GM18520 (cell line): Measurements from ENCODE around the gene RANBP3.
A peak's percentile ranks its signal among the peaks of the same experiment; 100 is the strongest.

ENCODE experiments used
- ATAC-seq: cut with Tn5 transposase; IDR thresholded peaks from one replicate; pipeline ENCODE4 v1.9.1; 2021; ENCODE audit not compliant: unreplicated experiment

The RANBP3 gene

DNA sequence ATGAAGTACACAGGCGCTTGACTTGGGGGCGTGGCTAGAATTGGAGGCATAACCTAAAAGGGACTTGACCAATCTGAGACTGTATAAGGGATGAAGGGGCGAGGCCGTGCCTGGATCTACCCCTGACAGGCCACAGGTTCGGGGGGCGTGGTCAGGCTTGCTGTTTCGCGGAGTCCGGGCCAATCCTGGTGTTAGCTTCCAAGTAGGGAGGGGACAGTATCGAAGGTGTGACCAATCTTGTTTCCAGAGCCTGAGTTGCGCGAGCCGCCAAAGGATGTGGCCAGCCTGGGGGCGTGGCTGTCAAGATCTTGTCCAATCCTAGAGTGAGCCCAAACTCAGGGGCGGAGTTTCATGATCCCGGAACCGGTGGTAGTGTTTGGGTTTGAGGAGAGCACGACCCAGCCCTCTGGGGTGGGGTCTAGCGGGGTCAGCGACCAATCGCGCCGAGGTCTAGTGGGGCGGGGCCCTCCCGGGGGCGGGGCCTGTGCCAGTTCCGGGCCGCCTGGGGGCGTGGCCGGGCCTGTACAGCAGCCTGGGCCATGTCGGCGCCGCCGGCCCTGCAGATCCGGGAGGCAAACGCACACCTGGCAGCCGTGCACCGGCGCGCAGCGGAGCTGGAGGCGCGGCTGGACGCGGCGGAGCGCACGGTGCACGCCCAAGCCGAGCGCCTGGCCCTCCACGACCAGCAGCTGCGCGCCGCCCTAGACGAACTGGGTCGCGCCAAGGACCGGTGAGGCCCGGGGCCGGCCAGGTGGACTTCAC, 73.4 kb downstream of the RANBP3 start, which contains the start of gene VMAC:
Gene VMAC (plus strand): TSS at position 521 of the 762 bp plus-strand sequence. CDS start 19 bp downstream, at position 540.
- ATAC-seq, result peak; percentile 72

DNA sequence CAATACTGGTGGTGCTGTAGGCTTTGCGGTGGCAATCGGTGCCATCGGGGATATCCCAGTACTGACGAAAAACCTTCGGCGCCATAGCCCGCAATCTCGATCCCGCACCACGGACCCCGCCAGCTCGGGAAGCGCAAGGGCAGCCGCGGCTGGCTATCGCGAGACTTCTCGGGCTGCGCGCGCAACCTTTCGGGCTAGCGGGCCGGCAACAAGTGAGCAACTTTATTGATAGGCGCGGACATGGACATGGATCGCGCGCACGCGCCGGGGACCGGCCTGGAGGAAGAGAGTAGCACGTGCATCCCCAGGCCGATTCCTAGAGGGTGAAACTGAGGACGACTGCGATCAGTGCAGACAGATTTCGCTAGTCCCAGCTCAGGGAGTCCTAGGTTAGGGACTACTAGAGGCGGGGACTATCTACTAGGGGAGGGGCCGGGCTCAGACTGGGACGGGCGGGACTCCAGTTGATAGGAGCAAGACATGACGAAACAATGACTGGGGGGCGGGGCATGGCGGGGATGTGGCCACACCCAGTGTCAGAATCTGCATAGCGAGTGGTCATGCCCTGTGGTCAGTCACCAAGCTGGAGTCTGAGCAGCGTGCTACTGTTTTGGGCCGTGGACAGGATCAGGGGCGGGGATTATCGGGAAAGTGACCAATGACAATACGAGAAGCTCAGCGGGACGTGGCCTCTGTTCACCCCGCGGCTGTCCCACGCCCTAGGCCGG, 74.2 kb downstream of the RANBP3 start, which contains the start of gene NDUFA11:
Gene NDUFA11 (minus strand): TSS at position 167 of the 728 bp plus-strand sequence. CDS start 82 bp downstream, at position 85.
- ATAC-seq, result peak; percentile 17

DNA sequence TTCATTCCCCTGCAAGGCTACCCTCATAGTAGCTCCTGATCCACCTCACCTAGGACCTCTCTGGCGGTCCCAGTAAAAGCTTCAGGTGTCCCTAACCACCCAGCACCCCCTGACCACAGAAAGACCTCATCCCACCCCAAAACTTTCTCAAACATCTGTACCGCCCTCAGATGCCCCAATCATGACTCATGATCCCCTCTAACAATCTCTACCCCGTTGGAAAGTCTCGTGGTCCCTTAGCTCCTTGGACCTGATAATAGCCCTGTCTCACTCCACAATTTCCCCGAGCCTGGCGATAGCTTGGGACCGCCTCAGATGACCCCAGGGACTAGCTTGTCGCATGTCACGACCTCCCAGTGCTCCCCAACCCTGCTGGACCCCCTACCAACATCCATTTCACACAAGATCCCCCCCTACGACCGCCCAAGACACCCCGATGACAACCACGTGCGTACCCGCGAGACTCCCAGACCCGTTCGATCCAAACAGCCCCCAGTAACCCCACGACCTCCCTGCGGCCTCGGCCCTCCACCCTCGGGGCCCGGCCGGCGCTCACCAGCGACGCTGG, 74.8 kb downstream of the RANBP3 start:
- no peak for ATAC-seq

DNA sequence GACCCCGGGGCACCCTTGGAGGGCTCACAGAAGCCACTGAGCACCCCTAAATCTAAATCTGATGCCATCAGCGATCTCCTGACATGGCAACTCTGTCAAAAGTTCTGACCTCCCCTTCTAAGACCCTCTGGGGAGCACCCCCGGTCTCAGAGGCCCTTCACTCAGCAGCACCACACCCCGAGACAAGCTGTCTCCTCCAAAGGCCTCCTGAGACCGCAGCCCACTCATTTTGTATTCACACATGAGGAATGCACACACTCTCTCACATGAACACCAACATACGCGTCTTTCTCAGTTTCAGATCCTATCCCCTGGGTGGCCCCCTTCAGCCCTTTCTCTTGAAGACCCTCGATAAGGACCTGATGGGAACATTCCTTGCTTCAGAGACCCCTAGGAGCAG, 77.0 kb downstream of the RANBP3 start:
- no peak for ATAC-seq

DNA sequence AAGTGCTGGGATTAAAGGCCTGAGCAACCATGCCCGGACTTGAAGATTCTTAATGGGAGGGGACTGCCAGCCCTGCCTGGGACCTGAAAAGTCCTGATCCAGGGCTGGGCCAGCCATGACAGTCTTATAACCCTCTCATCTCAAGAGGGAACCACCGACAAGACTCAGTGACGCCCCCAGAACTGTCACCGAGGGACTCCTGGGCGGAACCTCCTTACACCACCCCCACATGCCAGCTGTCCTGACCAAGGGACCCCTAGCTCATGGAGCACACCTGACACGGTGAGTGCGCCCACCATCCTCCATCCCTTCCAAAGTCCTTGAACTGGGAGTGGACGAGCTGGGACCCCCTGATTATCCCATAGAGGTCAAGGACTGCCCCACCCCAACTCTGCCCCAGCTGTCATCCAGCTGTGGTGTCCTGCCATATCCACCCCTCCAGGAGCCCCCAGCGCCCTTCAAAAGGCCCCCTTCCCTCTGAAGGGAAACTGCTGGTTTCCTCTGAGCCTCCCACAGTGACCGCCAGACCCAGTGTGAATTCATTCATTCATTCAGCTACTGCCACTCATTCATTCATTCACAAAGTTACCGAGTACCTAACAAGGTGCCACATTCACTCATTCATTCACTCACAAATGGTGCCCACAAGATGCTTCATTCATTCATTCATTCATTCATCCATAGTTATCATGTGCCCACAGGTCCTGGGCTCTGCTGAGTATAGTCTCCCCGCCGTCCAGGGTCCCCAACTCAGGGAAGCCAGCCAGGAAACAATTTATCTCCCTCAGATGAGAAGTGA, 78.0 kb downstream of the RANBP3 start:
- ATAC-seq, result no peak

DNA sequence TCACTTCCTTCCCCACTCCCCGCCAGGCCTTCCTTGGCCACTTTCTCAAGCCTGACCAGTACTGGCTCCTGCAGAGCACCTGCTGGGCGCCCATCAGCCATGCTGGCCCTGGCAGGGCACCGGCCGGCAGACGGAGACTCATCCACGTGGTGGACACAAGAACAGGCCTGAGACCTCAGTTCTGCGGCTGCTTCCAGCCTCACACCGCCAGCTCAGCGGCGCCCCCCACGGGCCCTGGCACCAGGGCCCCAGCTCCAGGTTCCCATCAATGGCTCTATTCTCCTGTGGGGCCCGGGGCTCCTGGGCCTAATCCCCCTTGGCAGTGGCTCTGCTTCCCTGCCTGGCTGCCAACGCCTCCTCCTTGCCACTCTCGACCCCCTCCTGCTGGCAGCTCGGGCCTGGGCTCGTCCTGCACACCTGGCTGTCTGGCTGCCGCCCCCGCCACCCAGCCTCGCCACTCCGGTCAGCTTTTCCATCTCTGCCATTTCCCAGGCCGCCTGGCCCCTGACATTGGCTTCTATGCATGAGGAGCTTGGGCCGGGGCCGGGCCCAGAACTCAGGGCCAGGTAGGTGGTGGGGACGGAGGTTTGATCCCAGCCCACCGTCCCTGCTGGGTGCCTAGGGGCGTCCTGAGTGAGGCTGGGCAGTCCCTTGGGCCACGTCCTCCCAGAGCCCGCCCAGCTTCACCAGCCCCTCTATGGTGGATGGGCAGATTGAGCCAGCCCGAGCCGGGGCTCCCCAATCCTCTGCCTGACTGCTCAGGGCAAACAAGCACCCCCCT, 80.6 kb downstream of the RANBP3 start:
- no peak for ATAC-seq

DNA sequence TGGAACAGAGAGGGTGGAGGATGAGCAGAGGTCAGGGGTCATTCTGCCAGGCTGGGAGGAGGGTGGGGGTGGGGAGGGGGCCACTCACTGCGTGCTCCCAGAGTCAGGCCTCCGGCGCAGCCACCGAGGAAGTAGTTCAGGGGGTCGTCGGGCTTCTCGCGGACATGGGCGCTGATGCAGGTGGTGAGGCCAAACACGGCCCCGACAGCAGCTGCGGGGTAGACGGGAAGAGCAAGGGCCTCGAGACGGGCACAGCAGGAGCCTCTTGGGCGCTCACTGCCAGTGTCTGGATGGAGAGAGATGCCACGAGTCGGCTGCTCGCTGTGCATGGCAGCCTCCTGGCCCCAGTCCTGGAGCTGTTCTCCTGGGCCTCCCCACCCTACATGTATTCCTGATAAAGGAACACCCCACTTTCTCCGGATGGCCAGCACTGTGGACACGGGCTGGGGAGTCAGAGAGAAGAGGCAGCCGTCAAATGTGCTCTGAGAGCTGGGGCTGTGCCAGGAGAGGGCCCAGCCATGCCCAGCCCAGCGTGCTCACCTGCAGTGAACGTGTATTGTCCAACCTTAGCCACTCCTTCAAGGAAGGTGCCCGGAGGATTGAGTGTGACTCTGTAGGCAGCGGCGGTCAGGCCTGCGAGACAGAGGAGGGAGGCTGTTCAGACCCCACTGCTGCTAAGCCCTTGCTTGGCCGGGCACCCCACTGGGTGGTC, 81.4 kb downstream of the RANBP3 start:
- no peak for ATAC-seq

DNA sequence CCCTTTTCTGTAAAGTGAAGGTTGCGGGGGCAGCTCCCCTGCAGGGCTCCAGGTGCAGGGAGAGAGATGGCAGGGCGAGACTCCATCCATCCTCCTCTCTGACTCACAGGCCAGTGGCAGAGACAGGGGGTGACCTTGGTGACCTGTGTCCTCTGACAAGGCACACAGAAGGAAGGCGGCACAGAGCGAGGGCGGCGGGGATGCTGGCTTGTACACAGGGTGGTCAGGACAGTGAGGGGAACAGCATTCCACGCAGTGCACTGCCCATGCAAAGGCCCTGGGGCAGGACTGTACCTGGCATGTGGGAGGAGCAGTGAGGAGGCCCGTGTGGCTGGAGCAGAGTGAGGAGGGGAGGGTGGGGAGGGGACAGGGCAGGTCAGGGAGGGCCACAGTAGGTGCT, 82.0 kb downstream of the RANBP3 start:
- no peak for ATAC-seq

DNA sequence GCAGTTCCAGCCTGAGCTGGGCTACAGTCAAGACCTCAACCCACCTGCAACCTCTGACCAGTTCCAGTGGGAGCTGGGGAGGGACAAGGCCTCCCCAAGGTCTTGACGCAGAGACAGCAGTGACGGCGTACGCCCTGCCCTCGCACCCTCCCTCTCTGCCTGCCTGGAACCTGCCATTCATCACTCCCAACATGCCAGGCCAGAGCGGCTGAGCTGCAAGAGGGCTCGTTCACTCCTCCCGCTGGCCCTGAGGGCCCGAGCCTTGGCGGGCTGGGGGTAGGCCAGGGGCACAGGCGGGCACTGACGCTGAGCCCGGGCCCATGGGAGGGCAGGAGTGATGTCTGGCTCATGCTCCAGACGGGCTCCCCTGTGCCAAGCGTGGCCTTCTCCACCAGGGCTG, 82.5 kb downstream of the RANBP3 start:
- ATAC-seq, result no peak

DNA sequence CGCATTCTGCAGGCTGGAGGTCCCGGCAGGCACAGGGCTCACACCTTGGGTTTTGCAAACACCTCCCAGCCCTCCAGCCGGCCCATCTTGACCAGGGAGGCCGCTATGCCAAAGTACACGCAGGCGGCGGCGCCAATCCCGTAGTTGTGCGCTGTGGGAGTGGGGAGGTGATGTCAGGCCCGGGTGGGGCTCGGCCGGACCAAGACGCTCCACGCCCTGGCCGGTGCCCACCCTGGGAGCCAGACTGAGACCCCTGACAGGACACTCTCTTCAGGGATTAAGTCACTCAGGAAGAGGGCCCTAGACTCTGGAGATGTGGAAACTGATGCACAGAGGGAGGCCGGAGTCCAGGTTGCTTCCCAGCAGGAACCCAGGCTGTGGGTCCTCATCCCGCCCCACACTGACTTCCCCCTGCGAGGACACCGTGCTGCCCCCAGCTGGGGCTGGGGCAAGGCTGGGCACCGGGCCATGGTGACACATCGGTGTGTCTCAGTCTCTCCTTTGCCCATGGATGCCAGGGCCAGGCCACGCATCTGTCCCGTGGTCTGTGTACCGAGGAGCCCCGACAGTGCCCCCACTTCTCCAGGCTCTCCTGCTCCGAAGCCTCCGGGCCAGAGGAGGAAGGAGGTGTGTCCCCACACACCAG, 83.1 kb downstream of the RANBP3 start:
- ATAC-seq, result no peak

DNA sequence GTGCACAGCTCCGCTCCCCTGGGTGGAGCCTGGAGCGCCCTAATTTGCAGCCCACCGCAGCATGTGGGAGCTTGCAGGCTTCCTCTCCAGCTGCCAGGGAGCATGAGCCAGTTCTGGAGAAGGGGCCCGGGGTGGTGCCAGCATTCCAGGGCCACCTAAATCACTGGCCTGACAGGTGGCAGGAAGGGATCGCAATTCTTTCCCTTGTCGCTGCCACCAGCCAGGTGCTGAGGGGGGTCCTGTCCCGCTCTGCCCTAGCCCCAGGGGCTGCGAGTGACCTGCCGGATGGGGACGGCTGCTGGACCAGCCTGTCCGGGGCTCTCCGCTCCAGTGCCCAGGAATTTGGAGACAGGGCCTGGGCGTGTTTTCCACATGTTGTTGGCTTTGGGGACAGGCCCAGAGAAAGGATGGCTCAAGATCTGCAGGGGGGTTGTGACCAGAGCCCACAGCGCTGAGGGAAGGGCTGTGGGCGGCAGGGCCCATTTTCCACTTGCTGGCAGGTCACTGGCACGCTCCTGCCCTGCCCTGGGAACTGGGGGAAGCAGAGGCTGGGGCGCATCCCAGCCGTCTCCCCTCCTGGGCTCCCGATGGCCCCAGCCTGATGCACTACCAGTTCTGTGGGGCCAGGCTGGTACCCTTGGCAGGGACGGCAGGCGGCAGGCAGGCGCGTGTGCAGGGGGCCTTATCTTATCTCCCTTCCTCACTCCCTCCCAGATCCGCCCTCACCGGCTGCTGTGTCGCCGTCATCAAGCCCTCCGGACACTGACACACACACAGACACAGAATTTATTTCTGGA, 83.8 kb downstream of the RANBP3 start:
- no peak for ATAC-seq

DNA sequence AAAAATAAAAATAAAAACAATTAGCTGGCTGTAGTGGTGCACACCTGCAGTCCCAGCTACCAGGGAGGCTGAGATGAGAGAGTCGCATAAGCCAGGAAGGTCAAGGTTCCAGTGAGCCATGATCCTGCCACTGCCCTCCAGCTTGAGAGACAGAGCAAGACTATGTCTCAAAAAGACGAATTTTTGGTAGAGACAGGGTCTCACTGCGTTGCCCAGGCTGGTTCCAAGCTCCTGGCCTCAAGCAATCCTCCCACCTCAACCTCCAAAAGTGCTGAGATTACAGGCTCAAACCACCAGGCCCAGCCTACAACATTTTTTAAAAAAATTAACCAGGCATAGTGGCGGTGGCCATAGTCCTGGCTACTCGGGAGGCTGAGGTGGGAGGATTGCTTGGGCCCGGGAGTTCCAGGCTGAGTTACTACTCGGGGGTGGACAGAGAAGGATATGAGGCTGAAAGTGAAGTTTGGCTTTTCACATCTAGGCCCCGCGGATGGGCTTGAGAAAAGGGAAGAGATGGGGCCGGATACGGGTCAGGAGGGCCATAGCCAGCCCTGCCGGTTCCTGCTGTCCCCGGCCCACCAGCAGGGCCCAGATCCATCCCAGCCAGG, 84.5 kb downstream of the RANBP3 start:
- ATAC-seq, result no peak

DNA sequence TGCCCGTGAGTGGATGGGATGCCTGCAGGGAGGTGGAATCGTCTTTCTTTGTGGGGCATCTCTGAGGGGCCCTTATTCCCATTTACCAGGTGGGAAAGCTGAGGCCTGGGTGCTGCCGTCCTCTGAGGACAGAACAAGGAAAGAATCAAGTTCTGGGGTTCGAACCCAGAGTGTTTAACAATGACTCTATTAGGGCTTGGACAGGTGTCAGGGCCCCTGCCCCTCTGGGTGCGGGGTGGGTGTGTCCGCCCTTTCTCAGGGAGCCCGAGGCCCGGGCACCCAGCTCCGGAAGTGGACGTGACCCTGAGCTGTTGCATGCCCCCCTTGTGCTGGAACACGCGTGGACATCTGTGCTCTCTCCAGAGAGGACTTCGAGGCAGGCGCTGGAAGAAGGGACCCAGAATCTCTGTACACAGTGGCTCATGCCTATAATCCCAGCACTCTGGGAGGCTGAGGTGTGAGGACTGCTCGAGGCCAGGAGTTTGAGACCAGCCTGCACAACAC, 85.1 kb downstream of the RANBP3 start:
- ATAC-seq, result no peak

DNA sequence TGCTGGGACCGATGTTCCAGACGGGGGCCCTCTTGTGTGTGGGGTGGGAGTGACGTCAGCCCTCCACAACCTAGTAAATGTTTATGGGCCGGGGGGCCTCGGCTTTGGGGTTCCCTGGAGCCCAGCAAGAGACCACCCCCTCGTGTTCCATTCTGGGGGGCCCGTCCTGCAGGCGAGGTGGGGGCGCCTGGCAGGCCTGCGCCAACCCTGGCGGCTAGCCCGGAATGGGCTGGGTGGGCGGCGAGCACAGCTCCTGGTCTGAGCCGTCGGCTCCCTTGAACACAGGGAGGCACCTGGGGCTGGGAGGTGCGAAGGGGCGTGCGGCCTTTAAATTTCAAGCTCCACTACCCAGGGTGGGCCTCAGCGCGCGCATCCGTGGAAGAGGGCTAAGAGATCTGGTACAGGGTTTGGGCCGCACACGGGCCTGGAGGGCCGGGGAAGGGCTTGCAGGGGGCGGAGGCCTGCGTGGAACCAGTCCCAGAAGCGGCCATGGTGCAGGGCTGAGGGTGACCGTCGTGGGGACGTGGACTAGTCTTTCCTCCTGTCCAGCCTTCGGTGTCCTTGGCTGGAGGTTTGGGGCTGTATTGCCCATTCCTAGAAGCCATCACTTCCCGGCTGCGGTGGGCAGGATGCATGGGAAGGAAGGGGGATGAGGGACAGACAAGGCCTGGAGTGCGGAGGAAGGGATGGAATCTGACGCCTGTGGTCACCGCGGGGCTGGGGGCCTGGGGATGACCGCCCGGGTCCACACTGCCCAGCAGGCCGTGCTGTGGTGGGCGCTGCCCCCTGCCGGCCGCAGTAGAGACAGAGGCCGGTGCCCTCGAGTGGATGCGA, 85.8 kb downstream of the RANBP3 start:
- ATAC-seq, result no peak

DNA sequence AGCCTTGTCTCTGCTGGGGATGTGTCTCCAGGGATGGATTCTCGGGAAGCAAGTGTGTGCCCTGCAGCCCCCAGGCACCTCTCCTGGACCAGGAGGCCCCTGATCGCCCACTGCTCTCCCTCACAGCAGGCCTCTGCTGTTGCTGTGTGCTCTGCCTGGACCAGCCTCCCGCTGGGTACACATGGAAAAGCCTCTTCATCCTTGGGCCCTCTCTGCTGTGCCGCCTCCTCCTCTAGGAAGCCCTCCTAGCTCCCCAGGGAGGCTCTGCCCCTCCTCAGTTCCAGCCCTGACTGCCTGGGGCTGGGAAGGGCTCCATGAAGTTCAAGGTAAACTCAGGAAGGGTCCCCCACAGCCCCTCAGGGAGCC, 86.4 kb downstream of the RANBP3 start:
- ATAC-seq, result no peak

DNA sequence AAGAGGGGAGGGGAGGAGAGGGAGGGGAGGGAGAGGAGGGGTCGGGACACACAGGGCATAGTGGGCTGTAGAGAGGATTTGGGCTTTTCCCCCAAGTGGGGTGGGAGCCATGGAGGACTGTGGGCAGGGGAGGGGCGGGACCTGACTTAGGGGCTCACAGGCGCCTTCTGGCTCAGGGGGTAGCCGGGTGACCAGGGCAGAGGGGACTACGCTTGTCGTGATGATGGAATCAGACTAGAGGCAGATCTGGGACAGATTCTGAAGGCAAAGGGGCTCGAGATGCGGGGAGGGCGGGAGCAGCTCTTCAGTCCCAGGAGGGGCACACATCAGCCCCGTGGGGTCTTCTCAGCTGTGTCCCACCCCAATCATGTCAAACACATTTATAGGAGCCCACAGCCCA, 87.8 kb downstream of the RANBP3 start:
- no peak for ATAC-seq
